Measurements from ENCODE around the gene MLLT3.

The MLLT3 gene

DNA sequence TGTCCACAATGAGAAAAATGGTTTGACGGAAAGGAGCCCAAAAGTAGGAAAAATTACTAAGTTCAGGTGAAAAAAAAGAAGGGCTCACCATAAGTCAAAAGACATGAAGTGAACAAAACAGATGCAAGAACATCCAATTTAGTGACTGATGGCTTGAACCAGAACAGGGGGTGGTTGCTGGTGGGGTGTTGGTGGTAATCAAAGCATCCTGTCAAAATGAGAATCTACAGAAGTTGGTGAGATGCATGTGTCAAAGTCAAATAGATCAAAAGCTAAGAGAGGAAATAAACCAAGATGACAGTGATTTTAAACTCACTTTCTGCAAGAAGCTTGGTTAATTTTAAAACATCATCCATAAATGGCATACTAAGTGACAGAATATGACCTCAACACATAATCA is 117.4 kb downstream of the MLLT3 start:
- DNase-seq (ENCODE audit: extremely low spot score), result no peak
- POLR2A ChIA-PET, result no interaction called here
- CTCF ChIA-PET, result interaction anchor here (2.7 to 3.6 kb wide), 2 partner anchors 12 to 17 kb away, joined by 12 to 14 read pairs; no protein-coding TSS in a partner anchor
- TF ChIP-seq CTCF (IDR thresholded peaks at IDR 0.05; ENCODE audit: control extremely low read depth, extremely low read depth, low read depth, missing control alignments), result no peak

- no peak for TF ChIP-seq CTCF (IDR thresholded peaks at IDR 0.05; ENCODE audit: control extremely low read depth, extremely low read depth, low read depth, missing control alignments)
- DNase-seq (ENCODE audit: extremely low spot score), result no peak
- ChIA-PET CTCF (interaction anchor here (0.7 to 1.5 kb wide), 4 partner anchors 8 to 441 kb away, joined by 3 to 4 read pairs (median 3); no protein-coding TSS in a partner anchor), POLR2A (no interaction called here)
Observed at GRCh38 chr9:20500101-20500500, 122.2 kb downstream of the MLLT3 start.

- POLR2A ChIA-PET, result no interaction called here
- CTCF ChIA-PET, result interaction anchor here (1.4 kb wide), 1 partner anchor 8 kb away, joined by 5 read pairs; no protein-coding TSS in a partner anchor
- TF ChIP-seq CTCF (IDR thresholded peaks at IDR 0.05; ENCODE audit: control extremely low read depth, extremely low read depth, low read depth, missing control alignments), result no peak
- DNase-seq (ENCODE audit: extremely low spot score), result no peak
Observed at GRCh38 chr9:20499013-20499412, 123.3 kb downstream of the MLLT3 start.

DNA sequence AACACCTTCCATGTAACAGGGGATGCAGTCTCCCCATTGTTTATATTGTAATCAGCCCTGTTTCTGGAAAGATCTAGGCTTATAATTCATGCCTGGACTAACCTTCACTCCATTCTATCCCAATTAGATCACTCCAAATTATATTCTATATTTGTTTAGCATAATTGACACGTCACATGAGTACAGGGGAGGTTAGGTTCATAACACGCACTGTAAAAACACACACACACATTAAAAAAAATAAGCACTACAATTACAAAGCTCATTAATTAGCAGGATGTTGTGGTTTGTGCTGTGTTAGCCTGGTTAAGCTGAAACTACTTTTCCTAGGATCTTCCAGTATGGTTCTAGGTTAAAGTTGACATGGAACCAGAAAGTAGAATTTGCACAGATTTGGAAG is 126.0 kb downstream of the MLLT3 start:
- CTCF ChIA-PET, result interaction anchor here (1.1 kb wide), 1 partner anchor 10 kb away, joined by 4 read pairs; no protein-coding TSS in a partner anchor
- POLR2A ChIA-PET, result no interaction called here
- DNase-seq (ENCODE audit: extremely low spot score), result no peak
- TF ChIP-seq CTCF (IDR thresholded peaks at IDR 0.05; ENCODE audit: control extremely low read depth, extremely low read depth, low read depth, missing control alignments), result no peak

- POLR2A ChIA-PET, result no interaction called here
- DNase-seq (ENCODE audit: extremely low spot score), result no peak
- CTCF ChIA-PET, result interaction anchor here (1.0 kb wide), 1 partner anchor 16 kb away, joined by 3 read pairs; no protein-coding TSS in a partner anchor
Observed at GRCh38 chr9:20495098-20495497, 127.2 kb downstream of the MLLT3 start.

DNA sequence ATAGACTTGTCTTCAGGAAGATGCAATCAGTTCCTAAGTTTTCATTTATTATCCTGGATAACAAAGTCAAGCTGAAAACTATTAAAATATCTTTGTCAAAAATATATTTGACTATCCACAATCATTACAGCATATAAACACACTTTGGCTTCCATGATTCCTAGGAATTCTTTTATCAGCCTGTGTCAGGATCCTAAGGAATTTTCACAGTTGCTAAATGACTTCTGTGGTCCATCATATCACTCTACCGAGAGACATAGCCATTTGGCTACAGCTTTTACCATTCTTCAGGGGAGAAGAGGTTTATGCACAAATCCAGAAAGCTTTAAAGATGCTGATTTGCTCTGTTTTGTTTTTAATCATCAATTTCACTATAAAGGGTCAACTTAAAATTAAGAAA is 128.3 kb downstream of the MLLT3 start:
- TF ChIP-seq CTCF (IDR thresholded peaks at IDR 0.05; ENCODE audit: control extremely low read depth, extremely low read depth, low read depth, missing control alignments), result no peak
- no peak for DNase-seq (ENCODE audit: extremely low spot score)
- ChIA-PET POLR2A (no interaction called here), CTCF (no interaction called here)

More at GRCh38 chr9:20495098-20495497, 127.2 kb downstream of the MLLT3 start:
- no peak for TF ChIP-seq CTCF (IDR thresholded peaks at IDR 0.05; ENCODE audit: control extremely low read depth, extremely low read depth, low read depth, missing control alignments)
